ENCODE data around the gene HOXA6.

HOXA6 gene

GRCh38 chr7:27119412-27119911 lies 28.1 kb downstream of the HOXA6 start:
- Histone ChIP-seq H3F3A (ENCODE audit: insufficient read depth, low read length) (no peaks in the 10 kb centered on the region), H3K4me3 (ENCODE audit: low read depth, low read length, poor library complexity, severe bottlenecking) (no peak overlapping the region), H3K27ac (ENCODE audit: low read depth, low read length, poor library complexity, severe bottlenecking) (no peak overlapping the region), H2AFZ (ENCODE audit: low read length) (no peak overlapping the region), H3K27me3 (ENCODE audit: insufficient read depth, low read length) (no peaks in the 10 kb centered on the region; the same call in 1 of the 2 replicates), H3K9me2 (ENCODE audit: low read depth, low read length) (no peaks in the 10 kb centered on the region), H3K36me3 (ENCODE audit: insufficient read depth, low read length) (no peaks in the 10 kb centered on the region), H3K79me2 (ENCODE audit: insufficient read depth, low read length) (no peaks in the 10 kb centered on the region), H4K20me1 (ENCODE audit: insufficient read depth, low read length) (no peaks in the 10 kb centered on the region), H3K4me1 (ENCODE audit: insufficient read depth, low read length, severe bottlenecking) (no peaks in the 10 kb centered on the region), H3K9ac (ENCODE audit: low read length) (no peak overlapping the region), H3K9me3 (ENCODE audit: low read length) (no peaks in the 10 kb centered on the region), H3K4me2 (ENCODE audit: low read length) (no peak overlapping the region)
- TF ChIP-seq EZH2 (IDR thresholded peaks at IDR 0.05; ENCODE audit: borderline replicate concordance, low read length) (no peak), CTCF (IDR thresholded peaks at IDR 0.05; ENCODE audit: low read length) (no peak)

DNA sequence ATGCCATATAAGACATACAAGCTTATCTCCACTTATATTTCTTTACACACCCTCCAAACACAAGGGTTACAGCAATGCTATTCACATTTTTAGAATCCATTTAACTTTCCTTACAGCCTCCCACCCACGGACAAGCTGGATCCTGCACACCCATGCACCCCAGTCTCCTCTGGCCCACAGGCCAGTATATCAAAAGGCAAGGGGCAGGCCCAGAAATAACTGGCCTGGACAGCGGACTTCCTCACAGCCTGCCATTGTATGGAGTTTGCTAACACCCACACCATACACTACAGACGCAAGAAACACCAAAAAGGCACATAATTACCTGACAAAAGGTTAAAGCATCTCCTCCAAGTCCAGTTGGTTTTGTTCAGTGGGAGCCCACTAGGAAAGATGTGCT lies 29.0 kb downstream of the HOXA6 start:
- H3F3A ChIP-seq (ENCODE audit: insufficient read depth, low read length) = no peaks in the 10 kb centered on the region
- no peaks in the 10 kb centered on the region for H4K20me1 ChIP-seq (ENCODE audit: insufficient read depth, low read length)
- no peaks in the 10 kb centered on the region for H3K9me3 ChIP-seq (ENCODE audit: low read length)
- H3K4me1 ChIP-seq (ENCODE audit: insufficient read depth, low read length, severe bottlenecking) = no peaks in the 10 kb centered on the region
- no peak overlapping the region for H3K9ac ChIP-seq (ENCODE audit: low read length)
- H3K27ac ChIP-seq (ENCODE audit: low read depth, low read length, poor library complexity, severe bottlenecking) = no peak overlapping the region
- H3K4me2 ChIP-seq (ENCODE audit: low read length) = no peak overlapping the region
- no peak overlapping the region for H3K4me3 ChIP-seq (ENCODE audit: low read depth, low read length, poor library complexity, severe bottlenecking)
- H3K36me3 ChIP-seq (ENCODE audit: insufficient read depth, low read length) = no peaks in the 10 kb centered on the region
- no peaks in the 10 kb centered on the region for H3K79me2 ChIP-seq (ENCODE audit: insufficient read depth, low read length)
- TF ChIP-seq CTCF (IDR thresholded peaks at IDR 0.05; ENCODE audit: low read length) (no peak), EZH2 (IDR thresholded peaks at IDR 0.05; ENCODE audit: borderline replicate concordance, low read length) (no peak)
- no peaks in the 10 kb centered on the region for H3K9me2 ChIP-seq (ENCODE audit: low read depth, low read length)
- H3K27me3 ChIP-seq (ENCODE audit: insufficient read depth, low read length) = no peaks in the 10 kb centered on the region; the same call in 1 of the 2 replicates
- no peak overlapping the region for H2AFZ ChIP-seq (ENCODE audit: low read length)

DNA sequence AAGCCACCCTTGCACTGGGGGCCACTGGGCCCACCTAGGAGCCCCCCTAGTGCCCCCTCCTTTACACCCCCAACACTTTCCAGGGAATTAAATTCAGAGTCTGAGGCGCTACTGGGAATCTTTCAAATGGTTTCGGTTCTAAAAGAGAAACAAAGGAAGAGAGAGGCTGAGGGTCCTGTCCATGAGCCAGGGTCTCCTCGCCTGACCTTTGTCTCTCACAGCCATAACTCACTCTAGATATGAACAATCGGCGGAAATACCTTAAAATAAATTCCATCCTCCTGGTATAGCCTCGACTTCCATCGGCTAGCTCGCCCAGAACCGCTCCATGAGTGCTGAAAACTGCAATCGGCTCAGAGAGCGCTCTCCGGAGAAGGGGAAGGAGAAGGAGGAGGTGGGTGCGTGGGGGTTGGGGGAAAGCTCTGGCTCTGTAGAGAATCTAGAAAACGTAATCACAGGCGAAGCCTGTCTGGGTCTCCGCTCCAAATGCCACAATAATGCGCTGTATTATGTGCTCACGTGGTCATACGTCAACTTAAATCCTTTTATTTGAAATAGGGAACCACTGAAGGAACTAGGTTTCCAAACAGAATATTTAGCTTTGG lies 29.6 kb downstream of the HOXA6 start:
- no peak overlapping the region for H2AFZ ChIP-seq (ENCODE audit: low read length)
- H4K20me1 ChIP-seq (ENCODE audit: insufficient read depth, low read length) = no peaks in the 10 kb centered on the region
- TF ChIP-seq CTCF (IDR thresholded peaks at IDR 0.05; ENCODE audit: low read length) = no peak
- TF ChIP-seq EZH2 (IDR thresholded peaks at IDR 0.05; ENCODE audit: borderline replicate concordance, low read length) = no peak
- H3K36me3 ChIP-seq (ENCODE audit: insufficient read depth, low read length) = no peaks in the 10 kb centered on the region
- no peak overlapping the region for H3K27ac ChIP-seq (ENCODE audit: low read depth, low read length, poor library complexity, severe bottlenecking)
- no peaks in the 10 kb centered on the region for H3F3A ChIP-seq (ENCODE audit: insufficient read depth, low read length)
- no peaks in the 10 kb centered on the region for H3K9me2 ChIP-seq (ENCODE audit: low read depth, low read length)
- H3K27me3 ChIP-seq (ENCODE audit: insufficient read depth, low read length) = no peaks in the 10 kb centered on the region; the same call in 1 of the 2 replicates
- no peaks in the 10 kb centered on the region for H3K9me3 ChIP-seq (ENCODE audit: low read length)
- H3K4me1 ChIP-seq (ENCODE audit: insufficient read depth, low read length, severe bottlenecking) = no peaks in the 10 kb centered on the region
- no peak overlapping the region for H3K4me3 ChIP-seq (ENCODE audit: low read depth, low read length, poor library complexity, severe bottlenecking)
- H3K9ac ChIP-seq (ENCODE audit: low read length) = no peak overlapping the region
- no peak overlapping the region for H3K4me2 ChIP-seq (ENCODE audit: low read length)
- H3K79me2 ChIP-seq (ENCODE audit: insufficient read depth, low read length) = no peaks in the 10 kb centered on the region
